IMR-90 (cell line): ENCODE measurements around the gene AHNAK. TPM values are rescaled to one million over a fixed set of nuclear protein-coding genes. Genes with fewer than 3 reads are reported as not detected.

ENCODE experiments used
- ATAC-seq: fragments of 200-7000 bp; cut with Tn5 transposase; 2 replicates; pipeline ENCODE4 v1.9.1; 2020; ENCODE audit warnings: low read depth, mild to moderate bottlenecking, moderate library complexity
- BruUV-seq: library from RNA; stranded (reverse); fragments of 400-500 nt; replicated peaks from 2 replicates; lab custom pipeline; 2021; lab: Mats Ljungman, UMichigan
- CTCF ChIA-PET: fragments of 300-600 bp; formaldehyde crosslinking; extraction: SDS; loops from one replicate; lab custom pipeline; 2021; ENCODE audit warnings: antibody characterized with exemption; lab: Yijun Ruan, JAX
- POLR2A ChIA-PET: fragments of 300-600 bp; sonication (Branson Sonifier 250); formaldehyde crosslinking; loops from one replicate; lab custom pipeline; 2022; ENCODE audit warnings: antibody characterized with exemption; ENCODE audit not compliant: unreplicated experiment; lab: Charles Lee
- DNase-seq: peaks from one replicate; pipeline ENCODE4 v3.0.0; 2013
- H2AFZ ChIP-seq: replicated peaks from 2 replicates; pipeline ENCODE3; 2013; ENCODE audit warnings: low read length, mild to moderate bottlenecking; ENCODE audit not compliant: poor library complexity
- H2AK5ac ChIP-seq: 2 replicates; pipeline ENCODE4 v1.6.1; 2013; ENCODE audit warnings: low read depth, low read length, inconsistent platforms
- H2AK9ac ChIP-seq: replicated peaks from 2 replicates; pipeline ENCODE3; 2013; ENCODE audit warnings: mild to moderate bottlenecking, low read depth, low read length, moderate library complexity; ENCODE audit not compliant: poor library complexity
- H2BK120ac ChIP-seq: 2 replicates; pipeline ENCODE4 v1.6.1; 2013; ENCODE audit warnings: low read depth, low read length, inconsistent platforms
- H2BK15ac ChIP-seq: 3 replicates; pipeline ENCODE4 v1.6.1; 2013; ENCODE audit warnings: low read depth, low read length, inconsistent platforms
- H2BK20ac ChIP-seq: 2 replicates; pipeline ENCODE4 v1.6.1; 2013; ENCODE audit warnings: low read depth, mild to moderate bottlenecking, inconsistent platforms, low read length, moderate library complexity
- H2BK5ac ChIP-seq: 2 replicates; pipeline ENCODE4 v1.6.1; 2013; ENCODE audit warnings: mild to moderate bottlenecking, low read depth, low read length, inconsistent platforms; ENCODE audit not compliant: poor library complexity, severe bottlenecking
- H3K14ac ChIP-seq: replicated peaks from 2 replicates; pipeline ENCODE4 v1.6.1; 2013; ENCODE audit warnings: low read depth, low read length, inconsistent platforms
- H3K18ac ChIP-seq: 2 replicates; pipeline ENCODE4 v1.6.1; 2013; ENCODE audit warnings: low read depth, low read length, control low read depth
- H3K23ac ChIP-seq: 2 replicates; pipeline ENCODE4 v1.6.1; 2013; ENCODE audit warnings: low read depth, low read length, inconsistent platforms
- H3K27ac ChIP-seq: 2 replicates; pipeline ENCODE4 v1.5.1; 2013; ENCODE audit warnings: mild to moderate bottlenecking, control low read depth, low read length; ENCODE audit not compliant: insufficient read depth
- H3K27me3 ChIP-seq: 2 replicates; pipeline ENCODE4 v1.6.1; 2013; ENCODE audit warnings: low read length; ENCODE audit not compliant: control insufficient read depth, insufficient read depth
- H3K36me3 ChIP-seq: 2 replicates; pipeline ENCODE4 v1.6.1; 2013; ENCODE audit warnings: low read length, mixed read lengths; ENCODE audit not compliant: control insufficient read depth, insufficient read depth
- H3K4ac ChIP-seq: 2 replicates; pipeline ENCODE4 v1.6.1; 2013; ENCODE audit warnings: low read depth, low read length, inconsistent platforms
- H3K4me1 ChIP-seq: 2 replicates; pipeline ENCODE4 v1.6.1; 2013; ENCODE audit warnings: low read length, mixed read lengths; ENCODE audit not compliant: control insufficient read depth, insufficient read depth
- H3K4me2 ChIP-seq: 2 replicates; pipeline ENCODE4 v1.6.1; 2013; ENCODE audit warnings: low read depth, mild to moderate bottlenecking, control low read depth, low read length, moderate library complexity
- H3K4me3 ChIP-seq: 2 replicates; pipeline ENCODE4 v1.5.1; 2013; ENCODE audit warnings: low read depth, mild to moderate bottlenecking, control low read depth, low read length, moderate library complexity; ENCODE audit not compliant: insufficient read depth
- H3K56ac ChIP-seq: 2 replicates; pipeline ENCODE4 v1.6.1; 2013; ENCODE audit warnings: low read length, inconsistent platforms; ENCODE audit not compliant: insufficient read depth; ENCODE audit errors: extremely low read depth
- H3K79me1 ChIP-seq, 2 experiments: 2 replicates each; pipeline ENCODE4 v1.6.1; 2013; ENCODE audit warnings: low read length in 2 of 2, inconsistent platforms in 1 of 2, low read depth in 1 of 2
- H3K9ac ChIP-seq: 2 replicates; pipeline ENCODE4 v1.6.1; 2013; ENCODE audit warnings: low read depth, low read length, control low read depth
- H3K9me1 ChIP-seq: 2 replicates; pipeline ENCODE4 v1.6.1; 2013; ENCODE audit warnings: low read length, inconsistent platforms; ENCODE audit not compliant: insufficient read depth
- H3K9me3 ChIP-seq: 2 replicates; pipeline ENCODE4 v1.6.1; 2013; ENCODE audit warnings: low read length; ENCODE audit not compliant: control insufficient read depth, insufficient read depth
- H4K20me1 ChIP-seq: 2 replicates; pipeline ENCODE4 v1.6.1; 2013; ENCODE audit warnings: low read length, inconsistent platforms; ENCODE audit not compliant: insufficient read depth
- H4K5ac ChIP-seq: 2 replicates; pipeline ENCODE4 v1.6.1; 2013; ENCODE audit warnings: mild to moderate bottlenecking, low read depth, low read length, control low read depth
- H4K8ac ChIP-seq, 2 experiments: 2 replicates each; pipeline ENCODE4 v1.6.1; 2013; ENCODE audit warnings: low read depth in 2 of 2, low read length in 2 of 2, control low read depth in 1 of 2, inconsistent platforms in 1 of 2
- H4K91ac ChIP-seq: 2 replicates; pipeline ENCODE4 v1.6.1; 2013; ENCODE audit warnings: low read depth, low read length, inconsistent platforms; ENCODE audit not compliant: insufficient read depth
- BHLHE40 ChIP-seq: fragments of 150-350 bp; IDR thresholded peaks from 2 replicates; pipeline ENCODE4 v1.6.1; 2016; ENCODE audit warnings: mild to moderate bottlenecking, low read depth, low read length
- CHD1 ChIP-seq: IDR thresholded peaks from 2 replicates; pipeline ENCODE4 v1.6.1; 2012; ENCODE audit warnings: low read depth, low read length, improper control_type of control experiment
- MAZ ChIP-seq: IDR thresholded peaks from 2 replicates; pipeline ENCODE4 v1.6.1; 2012; ENCODE audit warnings: low read depth, mild to moderate bottlenecking, low read length, improper control_type of control experiment, moderate library complexity, borderline replicate concordance
- MXI1 ChIP-seq: IDR thresholded peaks from 2 replicates; pipeline ENCODE4 v1.6.1; 2012; ENCODE audit warnings: low read depth, mild to moderate bottlenecking, low read length, moderate library complexity, borderline replicate concordance
- RAD21 ChIP-seq: IDR thresholded peaks from 2 replicates; pipeline ENCODE4 v1.6.1; 2012; ENCODE audit warnings: low read length, improper control_type of control experiment
- WGBS, 2 experiments: methylation state at CpG; one replicate each; pipeline versions ENCODE4 v1.1.5 to v1.1.7; 2013; ENCODE audit warnings: missing lambda C conversion rate in 2 of 2; ENCODE audit not compliant: insufficient read length in 1 of 2; ENCODE audit errors: extremely low coverage in 2 of 2; 5-methylcytosine and 5-hydroxymethylcytosine counted together
- dilution Hi-C: fragments of 300-500 bp; cut with HindIII; formaldehyde crosslinking; loops from one replicate; pipeline ENCODE4 v1.14.3; 2018; ENCODE audit warnings: low sequenced_read_pairs; ENCODE audit not compliant: unreplicated experiment
- in situ Hi-C: fragments of 300-500 bp; cut with MboI; formaldehyde crosslinking; loops from 3 replicates; pipeline ENCODE4 v1.14.3; 2019; ENCODE audit warnings: low sequenced_read_pairs, inconsistent platforms, mixed read lengths
- intact Hi-C: fragments of 100-400 bp; cut with micrococcal nuclease; formaldehyde crosslinking; loops from 2 replicates; pipeline ENCODE4 v1.10.0; 2022
- polyA plus RNA-seq, 3 experiments: library from polyadenylated mRNA; depleted of rRNA; stranded (reverse); fragments of >200 nt; gene quantifications; 2 replicates each; pipeline ENCODE4 v1.2.3, GENCODE V29; 2012; ENCODE audit warnings: low replicate concordance in 1 of 3
- total RNA-seq: library from RNA; depleted of rRNA; stranded (reverse); fragments of >200 nt; gene quantifications from 2 replicates; pipeline ENCODE4 v1.2.3, GENCODE V29; 2012

AHNAK gene
- total and polyA plus RNA-seq, 2 of the 4 experiments (the other 2 are of a cell fraction) = 95.1 to 695 TPM

GRCh38 chr11:62539238-62539925 is 7.2 kb downstream of the AHNAK start:
- no peak overlapping the region for H2BK15ac ChIP-seq
- BruUV-seq = no TSS peak
- CTCF ChIA-PET = interaction anchor here (1.5 to 1.9 kb wide), 3 partner anchors 22 to 144 kb away, joined by 3 to 8 read pairs (median 4); no protein-coding TSS in a partner anchor
- peaks cover 100% of the 10 kb centered on the region for H4K20me1 ChIP-seq
- H3K9me1 ChIP-seq = peaks cover 19% of the 10 kb centered on the region
- peak; percentile 41 for ATAC-seq
- intact Hi-C loops = no loop called here
- H3K4ac ChIP-seq = peak overlapping the region; percentile 48; the same call in 1 of the 2 replicates
- no peak overlapping the region for H4K5ac ChIP-seq
- H2BK120ac ChIP-seq = no peak overlapping the region
- POLR2A ChIA-PET = interaction anchor here (0.6 to 0.8 kb wide), 4 partner anchors 35 to 569 kb away, joined by 3 read pairs; partner anchors contain the start of gene TUT1
- peak overlapping the region; percentile 24; the same call in 1 of the 2 replicates for H2BK20ac ChIP-seq
- no peaks in the 10 kb centered on the region for H3K27me3 ChIP-seq
- H3K4me1 ChIP-seq = peaks cover 52% of the 10 kb centered on the region
- peak overlapping the region; percentile 54 for H2AFZ ChIP-seq
- H3K4me3 ChIP-seq = no peak overlapping the region
- H3K79me1 ChIP-seq = peaks cover 0 to 42% of the 10 kb centered on the region in 2 experiments; a peak in 2 of 4 replicates
- H2BK5ac ChIP-seq = peak overlapping the region; percentile 71
- dilution Hi-C loops = no loop called here
- peak overlapping the region; percentile 80 for H2AK9ac ChIP-seq
- H3K23ac ChIP-seq = peak overlapping the region; percentile 85
- in situ Hi-C loops = no loop called here
- peak; percentile 93 for DNase-seq
- H4K91ac ChIP-seq = no peak overlapping the region
- peak overlapping the region; percentile 57 for H3K27ac ChIP-seq
- peak; percentile 4; the same call in 1 of the 2 replicates for TF ChIP-seq RAD21
- TF ChIP-seq MXI1 = peak; percentile 60; the same call in 1 of the 2 replicates
- no peak for TF ChIP-seq BHLHE40
- TF ChIP-seq MAZ = peak; percentile 90
- TF ChIP-seq CHD1 = no peak
- H3K36me3 ChIP-seq = peaks cover 35% of the 10 kb centered on the region
- H3K56ac ChIP-seq = no peak overlapping the region
- H4K8ac ChIP-seq = no peak overlapping the region
- H3K9ac ChIP-seq = 0 out of 2 replicates have a peak overlapping the region, but pooled peaks have one; percentile 1
- 55% methylated on average over 4 of the region's 13 CpGs; no CpG with 5 or more reads in 1 of the 2 experiments for WGBS, 2 experiments
- H3K18ac ChIP-seq = no peak overlapping the region
- peak overlapping the region; percentile 83 for H3K4me2 ChIP-seq
- no peaks in the 10 kb centered on the region for H3K9me3 ChIP-seq
- H2AK5ac ChIP-seq = peak overlapping the region; percentile 45
- H3K14ac ChIP-seq = peak overlapping the region; percentile 64; the same call in 1 of the 2 replicates
